ENCODE data around the gene PIH1D1.

The PIH1D1 gene

GRCh38 chr19:49415102-49415809 lies 36.4 kb downstream of the PIH1D1 start:
- DNase-seq, result no peak

- DNase-seq, result no peak
Measured at GRCh38 chr19:49414256-49414655, 37.4 kb downstream of the PIH1D1 start.

GRCh38 chr19:49413348-49413747 lies 38.3 kb downstream of the PIH1D1 start:
- no peak for DNase-seq

DNA sequence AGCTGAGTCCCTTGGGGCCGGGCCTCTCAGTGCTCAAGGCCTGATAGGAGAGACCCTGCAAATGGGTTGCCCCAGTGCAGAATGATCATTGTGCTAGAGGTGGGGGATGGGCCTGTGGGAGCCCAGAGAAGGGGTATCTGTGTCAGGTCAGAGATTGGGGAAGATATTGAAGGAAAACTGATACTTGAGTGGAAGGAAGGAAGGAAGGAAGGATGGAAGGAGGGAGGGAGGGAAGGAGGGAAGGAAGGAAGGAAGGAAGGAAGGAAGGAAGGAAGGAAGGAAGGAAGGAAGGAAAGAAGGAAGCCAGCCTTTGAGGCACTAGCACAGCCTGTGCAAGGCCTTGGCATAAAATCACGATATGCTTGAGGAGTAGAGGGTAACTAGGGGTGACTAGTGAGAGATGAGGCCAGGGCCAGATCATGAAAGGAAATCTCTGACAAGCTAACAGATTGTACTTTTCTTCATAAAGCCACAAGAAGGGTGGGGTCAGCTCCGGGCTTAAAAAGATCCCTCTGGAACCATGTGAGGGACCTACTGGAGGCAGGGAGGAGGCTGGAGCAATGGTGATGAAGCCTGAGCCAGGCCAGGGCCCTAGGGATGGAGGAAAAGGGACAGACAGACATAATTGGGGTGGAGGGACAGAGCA lies 39.8 kb downstream of the PIH1D1 start:
- no peak for DNase-seq

DNA sequence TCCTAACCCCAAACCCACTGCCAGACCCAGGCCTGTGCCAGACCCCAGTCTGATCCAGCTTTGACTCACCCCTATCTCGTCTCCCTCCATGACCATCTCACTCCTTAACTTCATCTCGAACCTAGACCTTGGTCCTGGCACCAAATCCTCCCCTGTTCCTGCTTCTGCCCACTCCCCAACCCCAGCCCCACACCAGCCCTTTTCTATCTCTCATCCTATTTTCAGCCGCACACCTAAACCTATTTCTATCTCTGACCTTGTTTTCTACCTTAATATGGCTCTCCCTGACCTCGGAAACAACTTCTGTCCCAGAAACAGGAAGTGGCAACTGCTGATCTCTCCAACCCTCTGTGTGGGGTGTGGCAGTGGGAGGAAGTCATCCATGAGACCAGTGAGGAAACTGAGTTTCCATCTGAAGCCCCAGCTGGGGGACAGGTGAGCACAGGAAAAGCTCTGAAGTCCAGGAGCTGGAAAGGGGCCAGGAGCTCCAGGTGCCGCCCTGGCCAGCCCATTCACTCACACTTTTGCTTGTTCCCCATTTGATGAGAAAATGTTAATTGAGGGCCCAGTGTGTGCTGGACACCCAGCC lies 42.1 kb downstream of the PIH1D1 start:
- DNase-seq, result no peak

- DNase-seq, result no peak
Measured at GRCh38 chr19:49408816-49409440, 42.7 kb downstream of the PIH1D1 start.

- no peak for DNase-seq
Measured at GRCh38 chr19:49407482-49408015, 44.1 kb downstream of the PIH1D1 start.

DNA sequence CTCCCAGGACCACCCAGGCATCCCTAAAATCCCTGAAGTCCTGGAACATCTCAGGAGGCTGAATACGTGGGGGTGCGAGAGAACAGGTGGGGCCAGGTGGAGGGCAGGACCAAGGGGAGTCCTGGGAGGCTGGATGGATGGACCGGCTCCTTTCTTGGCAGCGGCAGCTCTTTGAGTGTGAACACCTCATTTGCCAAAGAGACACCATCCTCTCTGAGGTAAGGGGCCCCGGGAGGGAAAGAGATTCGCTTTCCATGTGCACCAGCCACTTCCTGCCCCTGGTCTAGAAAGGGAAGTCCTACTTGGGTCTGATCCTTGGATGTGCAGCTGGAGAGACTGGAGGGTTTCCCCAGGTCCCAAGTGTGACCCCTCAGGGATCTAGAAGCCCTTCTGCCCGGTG lies 44.5 kb downstream of the PIH1D1 start:
- no peak for DNase-seq

GRCh38 chr19:49403404-49404187 lies 48.0 kb downstream of the PIH1D1 start:
- DNase-seq, result no peak

GRCh38 chr19:49400029-49400428 lies 51.6 kb downstream of the PIH1D1 start:
- no peak for DNase-seq

DNA sequence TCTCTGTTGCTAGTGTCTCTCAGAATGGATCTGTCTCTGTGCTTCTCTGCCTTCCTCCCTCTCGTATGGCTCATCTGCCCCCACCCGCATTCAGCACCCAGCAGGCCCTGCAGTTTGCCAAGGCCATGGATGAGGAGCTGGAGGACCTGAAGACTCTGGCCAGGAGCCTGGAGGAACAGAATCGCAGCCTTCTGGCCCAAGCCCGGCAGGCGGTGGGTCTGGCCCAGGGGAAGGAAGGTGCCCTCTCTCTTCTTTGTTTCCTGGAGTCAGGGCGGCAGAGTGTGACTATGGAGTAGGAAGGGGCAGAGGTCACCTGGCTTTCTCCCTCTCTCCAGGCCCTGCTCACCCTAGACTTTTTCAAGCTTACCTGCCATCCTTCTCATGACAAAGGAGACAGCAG lies 52.7 kb downstream of the PIH1D1 start:
- DNase-seq, result no peak

DNA sequence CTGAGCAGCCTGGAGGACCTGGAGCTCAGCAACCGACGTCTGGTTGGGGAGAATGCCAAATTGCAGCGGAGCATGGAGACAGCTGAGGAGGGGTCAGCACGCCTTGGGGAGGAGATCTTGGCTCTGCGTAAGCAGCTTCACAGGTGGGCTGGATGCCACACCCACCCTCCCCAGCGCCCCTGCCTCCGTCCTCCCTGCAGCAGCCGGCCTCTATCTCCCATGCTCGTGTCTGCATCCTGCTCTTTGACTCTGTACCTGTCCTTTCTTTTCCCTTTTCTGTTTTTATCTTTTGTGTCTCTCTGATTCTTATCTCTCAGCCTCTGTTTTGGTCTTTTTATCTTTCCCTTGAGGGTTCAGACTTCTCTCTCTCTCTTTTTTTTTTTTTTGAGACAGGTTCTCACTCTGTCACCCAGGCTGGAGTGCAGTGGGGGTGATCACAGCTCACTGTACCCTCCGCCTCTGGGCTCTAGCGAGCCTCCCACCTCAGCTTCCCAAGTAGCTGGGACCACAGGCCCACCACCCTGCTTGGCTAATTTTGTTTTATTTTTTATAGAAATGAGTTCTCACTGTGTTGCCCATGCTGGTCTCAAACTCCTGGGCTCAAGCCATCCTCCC lies 53.5 kb downstream of the PIH1D1 start:
- DNase-seq, result no peak

DNA sequence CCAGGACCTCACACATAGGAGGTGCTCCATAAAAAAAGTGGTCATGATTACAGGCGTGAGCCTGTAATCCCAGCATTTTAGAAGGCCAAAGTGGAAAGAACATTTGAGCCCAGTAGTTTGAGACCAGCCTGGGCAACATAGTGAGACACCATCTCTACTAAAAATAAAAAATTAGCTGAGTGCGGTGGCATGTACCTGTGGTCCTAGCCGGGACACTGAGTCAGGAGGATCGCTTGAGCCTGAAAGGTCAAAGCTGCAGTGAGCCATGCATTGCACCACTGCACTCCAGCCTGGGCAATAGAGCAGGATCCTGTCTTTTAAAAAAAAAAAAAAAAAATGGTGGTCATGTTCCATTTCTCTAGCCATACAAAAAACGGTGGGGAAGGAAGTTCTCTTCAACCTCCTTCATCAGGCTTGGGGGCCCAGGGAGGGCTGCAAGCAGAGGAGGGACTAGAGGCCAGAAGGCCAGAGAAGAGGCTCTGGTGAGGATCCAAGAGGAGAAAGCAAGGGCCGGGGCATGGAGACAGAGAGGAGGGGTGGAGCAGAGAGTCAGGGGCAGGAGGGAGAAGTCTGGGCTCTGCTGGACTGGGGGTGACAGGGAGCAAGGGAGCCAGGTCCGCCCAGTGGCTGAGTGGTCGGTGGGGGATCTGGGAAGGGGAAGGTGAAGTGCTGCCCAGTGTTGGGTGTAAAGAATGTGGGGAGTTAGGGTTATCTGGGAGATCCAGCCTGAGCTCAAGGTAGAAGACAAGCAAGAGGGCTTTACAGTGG lies 54.7 kb downstream of the PIH1D1 start:
- no peak for DNase-seq

Data from hippocampal formation (tissue), 2 donors.